Measurements from ENCODE around the gene PLD4. TPM values are rescaled to one million over a fixed set of nuclear protein-coding genes. Genes with fewer than 3 reads are reported as not detected.
"Not testable (repeated sequence)": the region's sequence is repeated elsewhere in the genome, so short reads cannot be mapped to it uniquely, and the experiment has no call there.

The PLD4 gene
- total and polyA plus RNA-seq, 9 of the 15 experiments (the other 6 are each of a cell fraction or from before 2014, with no cell fraction given): 0.18 to 0.24 TPM; not detected in 7

GRCh38 chr14:104884381-104884780, 40.3 kb upstream of the PLD4 start:
- ATAC-seq; H3K36me3 ChIP-seq (ENCODE audit: control insufficient read depth, insufficient read depth, low read length); H4K20me1 ChIP-seq (replicated peaks; ENCODE audit: control insufficient read depth, insufficient read depth, low read length); H3K27me3 ChIP-seq (ENCODE audit: control insufficient read depth in 2 of 2, insufficient read depth in 2 of 2, low read length in 2 of 2); H3K27ac ChIP-seq (ENCODE audit: extremely low read depth, low read depth, low read length); intact Hi-C loops (cut with micrococcal nuclease); H3K9me1 ChIP-seq (ENCODE audit: control insufficient read depth, insufficient read depth, low read length); in situ Hi-C loops (cut with MboI); BruUV-seq (replicated peaks); H2AFZ ChIP-seq (ENCODE audit: low read depth, low read length); H3K9me3 ChIP-seq (replicated peaks; ENCODE audit: control insufficient read depth, insufficient read depth, low read depth, low read length); H3K9ac ChIP-seq (ENCODE audit: insufficient read depth in 1 of 2, low read depth in 2 of 2, low read length in 2 of 2); H3K4me3 ChIP-seq; H3K79me2 ChIP-seq (ENCODE audit: control insufficient read depth, insufficient read depth, low read length); H3K4me2 ChIP-seq (ENCODE audit: insufficient read depth, low read length); CTCF ChIA-PET (ENCODE audit: low intra/inter-chr PET ratio); POLR2A ChIA-PET; DNase-seq (ENCODE audit: extremely low read depth in 1 of 4, low spot score in 3 of 4); FAIRE-seq: not testable (repeated sequence)
- H3K4me1 ChIP-seq (replicated peaks in 1 of 2; ENCODE audit: control insufficient read depth in 2 of 2, insufficient read depth in 2 of 2, low read length in 2 of 2): peaks cover 0 to 51% of the 10 kb centered on the region in 2 experiments; a peak in 2 of 5 replicates
- WGBS (ENCODE audit: insufficient coverage, low coverage, missing lambda C conversion rate): 96% methylated on average over 7 of the region's 34 CpGs

- Histone ChIP-seq H3K9me3 (replicated peaks; ENCODE audit: control insufficient read depth, insufficient read depth, low read depth, low read length) (no peaks in the 10 kb centered on the region), H3K9ac (ENCODE audit: insufficient read depth in 1 of 2, low read depth in 2 of 2, low read length in 2 of 2) (no peak overlapping the region), H2AFZ (ENCODE audit: low read depth, low read length) (no peak overlapping the region), H3K27me3 (ENCODE audit: control insufficient read depth in 2 of 2, insufficient read depth in 2 of 2, low read length in 2 of 2) (no peaks in the 10 kb centered on the region), H3K4me3 (no peak overlapping the region), H3K36me3 (ENCODE audit: control insufficient read depth, insufficient read depth, low read length) (peaks cover 5% of the 10 kb centered on the region; the same call in 2 of the 3 replicates), H3K4me1 (replicated peaks in 1 of 2; ENCODE audit: control insufficient read depth in 2 of 2, insufficient read depth in 2 of 2, low read length in 2 of 2) (peaks cover 0 to 51% of the 10 kb centered on the region in 2 experiments; a peak in 2 of 5 replicates), H4K20me1 (replicated peaks; ENCODE audit: control insufficient read depth, insufficient read depth, low read length) (no peaks in the 10 kb centered on the region), H3K4me2 (ENCODE audit: insufficient read depth, low read length) (no peak overlapping the region), H3K27ac (ENCODE audit: extremely low read depth, low read depth, low read length) (no peak overlapping the region), H3K79me2 (ENCODE audit: control insufficient read depth, insufficient read depth, low read length) (no peaks in the 10 kb centered on the region), H3K9me1 (ENCODE audit: control insufficient read depth, insufficient read depth, low read length) (no peaks in the 10 kb centered on the region)
- no TSS peak for BruUV-seq (replicated peaks)
- DNase-seq (ENCODE audit: extremely low read depth in 1 of 4, low spot score in 3 of 4) (no peak), FAIRE-seq (no peak), ATAC-seq (no peak)
- in situ Hi-C loops (cut with MboI): no loop called here
- CTCF ChIA-PET (ENCODE audit: low intra/inter-chr PET ratio): no interaction called here
- POLR2A ChIA-PET: no interaction called here
- 83% methylated on average over 10 of the region's 38 CpGs for WGBS (ENCODE audit: insufficient coverage, low coverage, missing lambda C conversion rate)
- intact Hi-C loops (cut with micrococcal nuclease): no loop called here
- TF ChIP-seq, protein P1, sequence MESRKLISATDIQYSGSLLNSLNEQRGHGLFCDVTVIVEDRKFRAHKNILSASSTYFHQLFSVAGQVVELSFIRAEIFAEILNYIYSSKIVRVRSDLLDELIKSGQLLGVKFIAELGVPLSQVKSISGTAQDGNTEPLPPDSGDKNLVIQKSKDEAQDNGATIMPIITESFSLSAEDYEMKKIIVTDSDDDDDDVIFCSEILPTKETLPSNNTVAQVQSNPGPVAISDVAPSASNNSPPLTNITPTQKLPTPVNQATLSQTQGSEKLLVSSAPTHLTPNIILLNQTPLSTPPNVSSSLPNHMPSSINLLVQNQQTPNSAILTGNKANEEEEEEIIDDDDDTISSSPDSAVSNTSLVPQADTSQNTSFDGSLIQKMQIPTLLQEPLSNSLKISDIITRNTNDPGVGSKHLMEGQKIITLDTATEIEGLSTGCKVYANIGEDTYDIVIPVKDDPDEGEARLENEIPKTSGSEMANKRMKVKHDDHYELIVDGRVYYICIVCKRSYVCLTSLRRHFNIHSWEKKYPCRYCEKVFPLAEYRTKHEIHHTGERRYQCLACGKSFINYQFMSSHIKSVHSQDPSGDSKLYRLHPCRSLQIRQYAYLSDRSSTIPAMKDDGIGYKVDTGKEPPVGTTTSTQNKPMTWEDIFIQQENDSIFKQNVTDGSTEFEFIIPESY (CRISPR knock-in tag; IDR thresholded peaks at IDR 0.05): peak; percentile 53; the same call in 1 of the 2 replicates
- peak; percentile 30; the same call in 1 of the 2 replicates for TF ChIP-seq POLR2G (IDR thresholded peaks at IDR 0.05; ENCODE audit: low read depth, low read length)
- TF ChIP-seq MEF2D (tag; conservative IDR thresholded peaks at IDR 0.05; ENCODE audit: low read depth): no peak
Measured at GRCh38 chr14:104885031-104885972, 39.4 kb upstream of the PLD4 start.
